ELR (cell line): ENCODE results near the gene CDC73.

Experiments used
- DNase-seq: peaks from one replicate; pipeline ENCODE4 v3.0.0-alpha.2; 2015; ENCODE audit warnings: low read depth

CDC73 gene

GRCh38 chr1:193121616-193122593, at the start of gene CDC73:
Gene CDC73, plus strand, starts transcription at chr1:193122031. Its CDS starts 170 bp downstream, at chr1:193122201.
- peak; percentile 94 for DNase-seq

GRCh38 chr1:193077991-193078390, 43.8 kb upstream of the CDC73 start:
- peak; percentile 5 for DNase-seq

- no peak for DNase-seq
Observed at GRCh38 chr1:193079187-193079586, 42.6 kb upstream of the CDC73 start.

- no peak for DNase-seq
Observed at GRCh38 chr1:193083365-193084088, 38.3 kb upstream of the CDC73 start.

GRCh38 chr1:193085263-193085662, 36.6 kb upstream of the CDC73 start:
- no peak for DNase-seq

GRCh38 chr1:193086342-193086741, 35.5 kb upstream of the CDC73 start:
- no peak for DNase-seq

- no peak for DNase-seq
Observed at GRCh38 chr1:193087893-193088292, 33.9 kb upstream of the CDC73 start.

- no peak for DNase-seq
Observed at GRCh38 chr1:193090865-193091264, 31.0 kb upstream of the CDC73 start.

- no peak for DNase-seq
Observed at GRCh38 chr1:193094112-193094511, 27.7 kb upstream of the CDC73 start.

- no peak for DNase-seq
Observed at GRCh38 chr1:193102662-193103061, 19.2 kb upstream of the CDC73 start.

GRCh38 chr1:193103759-193104501, 17.9 kb upstream of the CDC73 start:
- DNase-seq: no peak

GRCh38 chr1:193104502-193104906, 17.3 kb upstream of the CDC73 start:
- DNase-seq: peak; percentile 78

- peak; percentile 94 for DNase-seq
Observed at GRCh38 chr1:193104907-193105820, 16.7 kb upstream of the CDC73 start, which contains the start of gene GLRX2. Gene GLRX2, minus strand, starts transcription at chr1:193105414. Its CDS starts 32 bp downstream, at chr1:193105382.

- DNase-seq: no peak
Observed at GRCh38 chr1:193105821-193106177, 16.0 kb upstream of the CDC73 start.

- DNase-seq: no peak
Observed at GRCh38 chr1:193108471-193108870, 13.4 kb upstream of the CDC73 start.

- DNase-seq: no peak
Observed at GRCh38 chr1:193109619-193110018, 12.2 kb upstream of the CDC73 start.

GRCh38 chr1:193110246-193110645, 11.6 kb upstream of the CDC73 start:
- DNase-seq: no peak

- DNase-seq: no peak
Observed at GRCh38 chr1:193110864-193111263, 11.0 kb upstream of the CDC73 start.

- peak; percentile 88 for DNase-seq
Observed at GRCh38 chr1:193111641-193112090, 10.2 kb upstream of the CDC73 start.

GRCh38 chr1:193113258-193113991, 8.4 kb upstream of the CDC73 start:
- DNase-seq: no peak
